CD4-positive, alpha-beta memory T cell (primary cell): ENCODE data around the gene CYP21A2. TPM values are rescaled to one million over a fixed set of nuclear protein-coding genes. Genes with fewer than 3 reads are reported as not detected.
"Not testable (repeated sequence)": the region's sequence is repeated elsewhere in the genome, so short reads cannot be mapped to it uniquely, and the experiment has no call there.

Source experiments
- CTCF ChIA-PET: fragments of 350-600 bp; sonication (Branson Sonifier 250); formaldehyde crosslinking; loops from one replicate; lab custom pipeline; 2021; ENCODE audit warnings: inconsistent platforms; ENCODE audit not compliant: partially characterized antibody; lab: Charles Lee
- POLR2A ChIA-PET: fragments of 350-600 bp; sonication (Branson Sonifier 250); formaldehyde crosslinking; loops from one replicate; lab custom pipeline; 2021; ENCODE audit not compliant: partially characterized antibody; lab: Charles Lee
- DNase-seq, 5 donors: peaks; one replicate each; pipeline versions ENCODE4 v3.0.0 to v3.0.0-alpha.2; 2020 to 2022; ENCODE audit warnings: mixed read lengths in 1 of 5
- H3K27ac ChIP-seq: one replicate; pipeline ENCODE4 v1.7.0; 2013; ENCODE audit warnings: low read depth, low read length
- H3K27me3 ChIP-seq: 2 replicates; pipeline ENCODE4 v1.7.0; 2013; ENCODE audit warnings: mild to moderate bottlenecking, low read length, moderate library complexity; ENCODE audit not compliant: insufficient read depth
- H3K36me3 ChIP-seq: 2 replicates; pipeline ENCODE4 v1.7.0; 2013; ENCODE audit warnings: mild to moderate bottlenecking, low read length, moderate library complexity; ENCODE audit not compliant: insufficient read depth
- H3K4me1 ChIP-seq: 2 replicates; pipeline ENCODE4 v1.7.0; 2013; ENCODE audit warnings: mild to moderate bottlenecking, low read length, moderate library complexity; ENCODE audit not compliant: insufficient read depth
- H3K4me3 ChIP-seq, 2 donors: one replicate each; pipeline ENCODE4 v1.7.0; 2013; ENCODE audit warnings: low read length in 2 of 2, mild to moderate bottlenecking in 1 of 2
- H3K9me3 ChIP-seq, 2 donors: one replicate each; pipeline ENCODE4 v1.7.0; 2013; ENCODE audit warnings: low read length in 2 of 2, control low read depth in 1 of 2; ENCODE audit not compliant: control insufficient read depth in 1 of 2
- H3K27ac Mint-ChIP-seq, 7 donors: one replicate each; pipeline ENCODE4 v1.8.0; 2020 to 2021; ENCODE audit warnings: mixed read lengths in 7 of 7, mild to moderate bottlenecking in 6 of 7, inconsistent platforms in 3 of 7, moderate library complexity in 3 of 7
- H3K27me3 Mint-ChIP-seq, 2 donors: one replicate each; pipeline ENCODE4 v1.8.0; 2020 to 2021; ENCODE audit warnings: mixed read lengths in 2 of 2
- H3K36me3 Mint-ChIP-seq, 2 donors: one replicate each; pipeline ENCODE4 v1.8.0; 2020 to 2021; ENCODE audit warnings: mixed read lengths in 2 of 2, inconsistent platforms in 1 of 2, mild to moderate bottlenecking in 1 of 2
- H3K4me1 Mint-ChIP-seq, 4 donors: one replicate each; pipeline ENCODE4 v1.8.0; 2020 to 2021; ENCODE audit warnings: mixed read lengths in 4 of 4, mild to moderate bottlenecking in 1 of 4
- H3K4me3 Mint-ChIP-seq, 8 donors: one replicate each; pipeline ENCODE4 v1.8.0; 2020 to 2021; ENCODE audit warnings: mixed read lengths in 8 of 8, mild to moderate bottlenecking in 7 of 8, moderate library complexity in 6 of 8, inconsistent platforms in 3 of 8
- H3K9me3 Mint-ChIP-seq, 8 donors: one replicate each; pipeline ENCODE4 v1.8.0; 2020 to 2021; ENCODE audit warnings: mixed read lengths in 8 of 8, mild to moderate bottlenecking in 5 of 8, inconsistent platforms in 3 of 8, moderate library complexity in 1 of 8
- intact Hi-C: fragments of 100-400 bp; cut with micrococcal nuclease; formaldehyde crosslinking; loops from one replicate; pipeline ENCODE4 v1.15.1; 2023
- polyA plus RNA-seq, 2 donors: library from polyadenylated mRNA; unstranded; fragments of 300-500 nt; fragmentation: Illumina TruSeq; gene quantifications; one replicate each; pipeline ENCODE4 v1.2.3, GENCODE V29; 2021
- total RNA-seq, 2 experiments: library from RNA; stranded (reverse); gene quantifications; one replicate each; pipeline ENCODE4 v1.2.3, GENCODE V29; 2021

Gene CYP21A2
- total RNA-seq (under 1 TPM; 0.39 to 0.61 TPM), polyA plus RNA-seq (not detected)

DNA sequence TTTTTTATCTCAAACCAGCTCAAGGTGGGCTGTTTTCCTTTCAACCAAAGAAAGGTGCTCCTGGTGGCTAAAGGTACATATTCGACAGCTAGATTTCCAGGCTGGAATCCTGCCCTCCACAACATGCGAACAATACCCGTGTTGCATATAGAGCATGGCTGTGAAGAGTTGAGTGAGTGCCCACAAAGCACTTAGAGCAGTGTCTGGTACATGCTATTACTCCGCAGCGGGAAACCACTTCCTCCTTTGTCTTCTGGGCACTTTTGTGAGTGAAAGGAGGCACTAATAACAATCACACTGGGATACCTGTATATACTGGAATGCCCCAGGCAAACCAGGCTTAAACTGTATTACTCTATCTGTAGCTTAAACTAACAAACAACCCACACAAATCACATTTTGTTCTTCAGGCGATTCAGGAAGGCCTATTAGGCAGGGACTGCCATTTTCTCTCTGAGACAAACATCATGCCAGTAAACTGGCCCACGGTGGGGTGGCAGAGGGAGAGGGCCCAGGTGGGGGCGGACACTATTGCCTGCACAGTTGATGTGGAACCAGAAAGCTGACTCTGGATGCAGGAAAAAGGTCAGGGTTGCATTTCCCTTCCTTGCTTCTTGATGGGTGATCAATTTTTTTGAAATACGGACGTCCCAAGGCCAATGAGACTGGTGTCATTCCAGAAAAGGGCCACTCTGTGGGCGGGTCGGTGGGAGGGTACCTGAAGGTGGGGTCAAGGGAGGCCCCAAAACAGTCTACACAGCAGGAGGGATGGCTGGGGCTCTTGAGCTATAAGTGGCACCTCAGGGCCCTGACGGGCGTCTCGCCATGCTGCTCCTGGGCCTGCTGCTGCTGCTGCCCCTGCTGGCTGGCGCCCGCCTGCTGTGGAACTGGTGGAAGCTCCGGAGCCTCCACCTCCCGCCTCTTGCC lies at the start of gene CYP21A2:
Gene CYP21A2 (plus strand): TSS at position 818 of the 927 bp plus-strand sequence. CDS start 8 bp downstream, at position 826.
- CTCF ChIA-PET, H3K4me3 ChIP-seq, POLR2A ChIA-PET, H3K36me3 Mint-ChIP-seq, intact Hi-C loops, H3K27ac ChIP-seq, H3K36me3 ChIP-seq, H3K27me3 Mint-ChIP-seq, H3K9me3 ChIP-seq, H3K4me1 ChIP-seq, H3K27me3 ChIP-seq, H3K9me3 Mint-ChIP-seq: not testable (repeated sequence)
- peak in 1 of 5 donors; percentile 4 for DNase-seq
- Mint-ChIP-seq H3K27ac (peak within 1 kb of the TSS; percentile 28 to 91 (median 79)), H3K4me3 (peak within 1 kb of the TSS in 2 of 8 donors; percentile 53 to 58), H3K4me1 (peaks cover 6 to 10% (median 7%) of the 10 kb centered on the region in 4 donors)

DNA sequence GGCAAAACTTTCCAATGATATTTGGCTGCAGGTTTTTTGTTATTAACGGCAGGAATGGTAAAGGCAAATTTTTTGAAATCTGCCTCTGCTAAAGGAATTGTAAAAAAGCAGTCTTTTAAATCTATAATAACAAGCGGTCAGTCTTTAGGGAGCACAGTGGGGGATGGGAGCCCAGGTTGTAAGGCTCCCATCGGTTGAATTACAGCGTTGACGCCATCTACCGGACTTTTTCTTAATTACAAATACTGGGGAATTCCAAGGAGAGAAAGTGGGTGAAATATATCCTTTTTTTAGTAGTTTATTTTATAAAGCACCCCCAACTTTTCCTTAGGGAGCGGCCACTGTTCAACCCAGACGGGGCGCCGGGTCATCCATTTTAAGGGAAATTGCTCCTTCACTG lies 48.9 kb upstream of the CYP21A2 start:
- H3K36me3 Mint-ChIP-seq, H3K27me3 ChIP-seq, DNase-seq, H3K27ac ChIP-seq, H3K4me1 ChIP-seq, H3K27ac Mint-ChIP-seq, intact Hi-C loops, CTCF ChIA-PET, H3K4me3 ChIP-seq, H3K27me3 Mint-ChIP-seq, H3K9me3 Mint-ChIP-seq, POLR2A ChIA-PET, H3K4me3 Mint-ChIP-seq, H3K36me3 ChIP-seq, H3K4me1 Mint-ChIP-seq, H3K9me3 ChIP-seq: not testable (repeated sequence)

DNA sequence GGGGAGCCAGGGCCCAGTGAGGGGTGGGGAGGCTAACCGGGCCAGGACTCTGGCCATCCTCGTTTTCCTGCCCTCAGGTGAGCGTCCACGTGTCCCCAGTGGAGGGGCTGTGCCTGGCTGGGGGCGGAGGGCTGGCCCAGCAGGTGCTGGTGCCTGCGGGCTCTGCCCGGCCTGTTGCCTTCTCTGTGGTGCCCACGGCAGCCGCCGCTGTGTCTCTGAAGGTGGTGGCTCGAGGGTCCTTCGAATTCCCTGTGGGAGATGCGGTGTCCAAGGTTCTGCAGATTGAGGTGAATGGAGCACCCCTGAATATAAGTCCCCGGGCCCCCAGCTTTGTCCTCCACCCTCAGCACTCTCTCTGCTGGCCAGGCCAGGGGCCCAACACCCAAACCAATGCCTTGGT lies 43.8 kb upstream of the CYP21A2 start:
- POLR2A ChIA-PET, H3K27ac ChIP-seq, H3K9me3 ChIP-seq, H3K27ac Mint-ChIP-seq, H3K4me1 Mint-ChIP-seq, H3K27me3 ChIP-seq, H3K36me3 ChIP-seq, CTCF ChIA-PET, H3K4me3 ChIP-seq, H3K36me3 Mint-ChIP-seq, DNase-seq, intact Hi-C loops, H3K4me1 ChIP-seq, H3K9me3 Mint-ChIP-seq, H3K27me3 Mint-ChIP-seq, H3K4me3 Mint-ChIP-seq: not testable (repeated sequence)

DNA sequence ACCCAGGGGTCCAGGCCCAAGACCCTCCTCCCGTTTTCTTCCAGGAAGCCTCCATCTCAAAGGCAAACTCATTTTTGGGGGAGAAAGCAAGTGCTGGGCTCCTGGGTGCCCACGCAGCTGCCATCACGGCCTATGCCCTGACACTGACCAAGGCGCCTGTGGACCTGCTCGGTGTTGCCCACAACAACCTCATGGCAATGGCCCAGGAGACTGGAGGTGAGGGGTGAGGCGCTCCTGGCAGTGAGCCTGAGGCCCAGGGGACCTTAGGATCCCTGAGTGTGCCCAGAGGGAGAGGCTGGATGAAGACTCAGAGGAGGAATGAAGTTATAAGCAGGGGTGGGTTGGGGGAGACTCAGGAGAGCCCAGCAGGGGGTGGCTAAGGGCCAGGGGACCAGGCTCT lies 41.8 kb upstream of the CYP21A2 start:
- CTCF ChIA-PET, H3K9me3 Mint-ChIP-seq, H3K27ac Mint-ChIP-seq, H3K27ac ChIP-seq, H3K27me3 Mint-ChIP-seq, H3K9me3 ChIP-seq, H3K4me1 ChIP-seq, DNase-seq, POLR2A ChIA-PET, H3K4me1 Mint-ChIP-seq, H3K36me3 Mint-ChIP-seq, H3K27me3 ChIP-seq, H3K4me3 Mint-ChIP-seq, H3K4me3 ChIP-seq, intact Hi-C loops, H3K36me3 ChIP-seq: not testable (repeated sequence)

DNA sequence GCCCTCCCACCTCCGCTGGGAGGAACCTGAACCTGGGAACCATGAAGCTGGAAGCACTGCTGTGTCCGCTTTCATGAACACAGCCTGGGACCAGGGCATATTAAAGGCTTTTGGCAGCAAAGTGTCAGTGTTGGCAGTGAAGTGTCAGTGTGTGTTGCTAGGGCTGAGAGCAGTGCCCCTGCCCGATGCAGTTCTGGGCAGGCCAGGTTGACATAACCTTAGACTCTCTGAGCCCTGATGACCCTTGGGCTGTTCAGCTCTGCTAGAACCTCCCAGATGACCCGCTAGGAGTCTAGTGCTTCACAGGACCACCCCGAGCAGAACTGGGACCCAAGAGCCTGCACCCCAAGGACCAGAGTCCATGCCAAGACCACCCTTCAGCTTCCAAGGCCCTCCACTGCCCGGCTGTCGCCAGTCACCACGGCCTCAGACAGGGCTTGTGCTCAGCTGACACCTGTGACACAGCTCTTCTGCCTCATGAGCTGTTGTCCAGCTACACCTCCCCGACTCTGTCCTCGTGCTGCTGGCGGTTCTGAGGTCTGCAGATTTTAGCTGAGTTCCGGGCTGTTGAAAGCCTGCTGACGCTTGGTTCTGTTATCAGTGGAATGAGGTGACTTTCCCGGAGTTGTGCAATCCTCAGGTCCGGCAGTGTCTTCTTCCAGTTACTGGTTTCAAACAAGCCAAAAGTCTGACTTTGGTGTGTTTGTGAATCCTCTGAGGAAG lies 35.5 kb upstream of the CYP21A2 start:
- H3K27ac ChIP-seq, H3K9me3 ChIP-seq, H3K4me1 ChIP-seq, H3K36me3 ChIP-seq, intact Hi-C loops, H3K9me3 Mint-ChIP-seq, H3K4me3 Mint-ChIP-seq, H3K27me3 ChIP-seq, H3K27me3 Mint-ChIP-seq, H3K4me3 ChIP-seq, DNase-seq, CTCF ChIA-PET, POLR2A ChIA-PET, H3K36me3 Mint-ChIP-seq, H3K27ac Mint-ChIP-seq: not testable (repeated sequence)
- H3K4me1 Mint-ChIP-seq: peaks cover 6 to 12% (median 8%) of the 10 kb centered on the region in 4 donors

DNA sequence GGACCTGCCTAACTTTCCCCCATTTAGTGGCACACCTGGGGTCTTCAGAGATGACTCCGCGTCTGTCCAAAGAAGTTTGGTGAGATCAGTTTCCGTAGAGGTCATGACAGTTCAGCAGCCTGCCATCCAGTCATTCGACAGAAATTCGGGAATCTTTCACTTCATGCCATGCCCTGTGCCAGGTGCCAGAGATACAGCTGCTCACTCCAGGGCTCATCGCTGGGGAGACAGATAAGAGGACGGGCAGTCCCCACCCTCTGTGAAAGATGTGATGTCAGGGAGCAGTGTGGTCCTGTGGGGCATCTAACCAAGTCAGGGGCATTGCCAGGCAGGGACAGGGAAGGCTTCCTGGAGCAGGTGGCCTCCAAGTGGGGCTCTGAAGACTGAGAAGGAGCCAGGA lies 34.9 kb upstream of the CYP21A2 start:
- H3K27ac ChIP-seq, H3K27me3 ChIP-seq, H3K36me3 ChIP-seq, H3K4me3 ChIP-seq, H3K27me3 Mint-ChIP-seq, H3K4me3 Mint-ChIP-seq, H3K9me3 Mint-ChIP-seq, POLR2A ChIA-PET, CTCF ChIA-PET, H3K4me1 ChIP-seq, H3K9me3 ChIP-seq, H3K36me3 Mint-ChIP-seq, intact Hi-C loops, DNase-seq, H3K27ac Mint-ChIP-seq: not testable (repeated sequence)
- H3K4me1 Mint-ChIP-seq: peaks cover 6 to 12% (median 8%) of the 10 kb centered on the region in 4 donors

DNA sequence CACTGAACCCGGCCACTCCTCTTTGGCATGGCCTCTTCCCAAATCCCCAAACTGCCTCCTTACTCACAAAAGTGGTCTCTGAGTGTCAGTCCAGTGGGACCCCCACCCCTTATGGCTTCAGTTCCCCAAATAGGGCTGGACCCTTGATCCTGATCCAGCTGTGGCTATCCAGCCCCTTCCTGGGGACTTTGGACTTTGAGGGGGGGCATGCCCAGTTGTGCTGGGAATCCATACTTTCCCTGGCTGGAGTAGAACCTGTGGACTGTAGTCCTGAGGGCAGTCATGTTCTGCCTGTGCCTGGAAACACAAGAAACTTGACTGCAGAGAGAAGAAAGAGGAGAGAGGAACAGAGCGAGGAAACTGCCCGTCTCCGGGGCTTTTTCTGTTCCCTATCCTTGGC lies 33.8 kb upstream of the CYP21A2 start:
- intact Hi-C loops, DNase-seq, H3K9me3 Mint-ChIP-seq, H3K4me3 Mint-ChIP-seq, H3K27me3 ChIP-seq, POLR2A ChIA-PET, H3K27ac ChIP-seq, H3K27me3 Mint-ChIP-seq, H3K4me3 ChIP-seq, H3K9me3 ChIP-seq, H3K36me3 Mint-ChIP-seq, H3K36me3 ChIP-seq, H3K4me1 ChIP-seq: not testable (repeated sequence)
- CTCF ChIA-PET: interaction anchor here (1.4 kb wide), 1 partner anchor 52 kb away, joined by 4 read pairs; no protein-coding TSS in a partner anchor
- Mint-ChIP-seq H3K4me1 (peaks cover 6 to 12% (median 8%) of the 10 kb centered on the region in 4 donors), H3K27ac (peak overlapping the region in 1 of 7 donors; percentile 29)
